Ishikawa (cell line): ENCODE results near the gene KCNMB2.

ENCODE experiments used
- CREB1 ChIP-seq: IDR thresholded peaks from 2 replicates; pipeline ENCODE4 v1.6.1; 2012; ENCODE audit warnings: low read depth
- EP300 ChIP-seq: IDR thresholded peaks from 2 replicates; pipeline ENCODE4 v1.6.1; 2012; ENCODE audit warnings: borderline replicate concordance
- TF ChIP-seq, protein P1 (sequence below): IDR thresholded peaks from 2 replicates; pipeline ENCODE4 v1.6.1; 2012; ENCODE audit warnings: low read depth, mild to moderate bottlenecking
- TF ChIP-seq, protein P2 (sequence below): IDR thresholded peaks from 2 replicates; pipeline ENCODE4 v1.6.1; 2012
- TF ChIP-seq, protein P3 (sequence below): IDR thresholded peaks from 2 replicates; pipeline ENCODE4 v1.6.1; 2012

DNA sequence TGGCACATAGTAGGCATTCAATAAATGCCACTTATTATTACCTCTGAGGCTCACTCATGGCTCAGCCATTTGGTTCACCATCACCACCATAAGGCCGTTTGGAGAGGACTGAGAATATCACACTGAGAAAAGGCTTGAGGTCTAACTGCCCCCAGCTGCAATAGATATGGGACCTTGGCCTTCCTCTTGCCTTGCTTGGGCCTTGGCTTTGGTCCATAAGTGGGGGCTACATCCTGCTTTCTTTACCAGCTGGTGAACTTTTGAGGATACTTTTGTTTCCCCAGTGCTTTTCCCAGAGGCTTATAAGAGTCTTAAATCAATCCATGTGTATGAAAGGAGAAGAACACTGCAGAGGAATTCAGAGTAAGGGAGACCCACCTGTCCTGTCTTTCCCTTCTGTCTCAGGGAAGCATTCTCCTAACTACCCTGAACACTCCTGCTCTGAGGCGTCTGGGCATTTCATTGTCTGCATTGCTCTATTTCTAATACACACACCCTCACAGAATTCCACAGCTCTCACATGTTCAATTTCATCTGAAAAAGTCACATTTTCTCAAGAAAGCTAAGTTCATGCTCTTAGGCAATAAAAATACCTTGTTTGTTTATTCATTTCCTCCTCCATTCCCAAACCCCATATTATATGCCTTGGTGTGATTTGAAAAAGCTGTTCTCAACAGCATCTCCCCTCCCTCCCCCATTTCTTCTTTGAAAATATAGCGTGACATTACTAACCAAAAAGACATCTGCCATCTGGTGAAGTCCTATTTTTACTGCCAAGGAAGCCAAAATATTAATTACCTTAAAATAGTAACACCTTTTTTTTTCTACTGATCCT, 22.5 kb upstream of the KCNMB2 start:
- TF ChIP-seq EP300 (no peak), CREB1 (no peak)
- TF ChIP-seq, protein P1, sequence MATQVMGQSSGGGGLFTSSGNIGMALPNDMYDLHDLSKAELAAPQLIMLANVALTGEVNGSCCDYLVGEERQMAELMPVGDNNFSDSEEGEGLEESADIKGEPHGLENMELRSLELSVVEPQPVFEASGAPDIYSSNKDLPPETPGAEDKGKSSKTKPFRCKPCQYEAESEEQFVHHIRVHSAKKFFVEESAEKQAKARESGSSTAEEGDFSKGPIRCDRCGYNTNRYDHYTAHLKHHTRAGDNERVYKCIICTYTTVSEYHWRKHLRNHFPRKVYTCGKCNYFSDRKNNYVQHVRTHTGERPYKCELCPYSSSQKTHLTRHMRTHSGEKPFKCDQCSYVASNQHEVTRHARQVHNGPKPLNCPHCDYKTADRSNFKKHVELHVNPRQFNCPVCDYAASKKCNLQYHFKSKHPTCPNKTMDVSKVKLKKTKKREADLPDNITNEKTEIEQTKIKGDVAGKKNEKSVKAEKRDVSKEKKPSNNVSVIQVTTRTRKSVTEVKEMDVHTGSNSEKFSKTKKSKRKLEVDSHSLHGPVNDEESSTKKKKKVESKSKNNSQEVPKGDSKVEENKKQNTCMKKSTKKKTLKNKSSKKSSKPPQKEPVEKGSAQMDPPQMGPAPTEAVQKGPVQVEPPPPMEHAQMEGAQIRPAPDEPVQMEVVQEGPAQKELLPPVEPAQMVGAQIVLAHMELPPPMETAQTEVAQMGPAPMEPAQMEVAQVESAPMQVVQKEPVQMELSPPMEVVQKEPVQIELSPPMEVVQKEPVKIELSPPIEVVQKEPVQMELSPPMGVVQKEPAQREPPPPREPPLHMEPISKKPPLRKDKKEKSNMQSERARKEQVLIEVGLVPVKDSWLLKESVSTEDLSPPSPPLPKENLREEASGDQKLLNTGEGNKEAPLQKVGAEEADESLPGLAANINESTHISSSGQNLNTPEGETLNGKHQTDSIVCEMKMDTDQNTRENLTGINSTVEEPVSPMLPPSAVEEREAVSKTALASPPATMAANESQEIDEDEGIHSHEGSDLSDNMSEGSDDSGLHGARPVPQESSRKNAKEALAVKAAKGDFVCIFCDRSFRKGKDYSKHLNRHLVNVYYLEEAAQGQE, result no peak
- TF ChIP-seq, protein P2, sequence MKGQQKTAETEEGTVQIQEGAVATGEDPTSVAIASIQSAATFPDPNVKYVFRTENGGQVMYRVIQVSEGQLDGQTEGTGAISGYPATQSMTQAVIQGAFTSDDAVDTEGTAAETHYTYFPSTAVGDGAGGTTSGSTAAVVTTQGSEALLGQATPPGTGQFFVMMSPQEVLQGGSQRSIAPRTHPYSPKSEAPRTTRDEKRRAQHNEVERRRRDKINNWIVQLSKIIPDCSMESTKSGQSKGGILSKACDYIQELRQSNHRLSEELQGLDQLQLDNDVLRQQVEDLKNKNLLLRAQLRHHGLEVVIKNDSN, result no peak
- TF ChIP-seq, protein P3, sequence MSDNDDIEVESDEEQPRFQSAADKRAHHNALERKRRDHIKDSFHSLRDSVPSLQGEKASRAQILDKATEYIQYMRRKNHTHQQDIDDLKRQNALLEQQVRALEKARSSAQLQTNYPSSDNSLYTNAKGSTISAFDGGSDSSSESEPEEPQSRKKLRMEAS, result no peak
